ENCODE results near the gene RIPK4.
A peak's percentile ranks its signal among the peaks of the same experiment; 100 is the strongest.

RIPK4 gene

DNA sequence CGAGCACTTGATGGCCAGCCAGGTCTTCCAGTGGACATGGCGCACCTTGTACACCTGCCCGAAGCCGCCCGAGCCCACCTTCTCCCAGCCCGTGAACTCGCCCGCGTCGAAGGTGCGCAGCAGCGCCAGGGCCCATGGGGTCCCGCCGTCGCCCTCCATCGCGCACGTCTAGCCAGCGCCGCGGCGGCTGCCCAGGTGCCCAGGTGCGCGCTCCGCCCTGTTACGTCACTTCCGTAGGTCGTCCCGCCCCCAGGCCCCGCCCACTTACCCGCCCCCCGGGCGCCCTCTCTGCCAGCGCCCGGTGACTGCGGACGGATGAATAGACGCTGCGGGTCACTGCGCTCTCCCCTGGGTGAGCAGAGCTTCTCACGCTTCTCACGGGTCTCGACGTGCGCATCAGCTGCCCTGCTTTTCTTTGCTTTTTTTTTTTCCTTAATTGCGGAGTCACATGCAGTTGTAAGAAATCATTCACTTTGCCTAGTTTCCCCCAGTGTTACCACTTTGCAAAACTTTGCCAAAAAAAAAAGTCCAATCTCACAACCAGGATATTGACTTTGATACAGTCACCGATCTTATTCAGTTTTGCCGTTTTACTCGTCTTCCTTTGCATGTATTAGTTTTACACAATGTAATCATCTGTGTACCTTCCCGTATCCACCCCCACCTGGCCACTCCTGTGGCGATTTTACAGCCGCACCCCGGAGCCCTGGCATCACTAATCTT, at the start of gene RIPK4:
RIPK4 (minus strand) TSS at position 170 of the 723 bp plus-strand sequence; CDS start at position 159, 11 bp downstream.
- peak; percentile 70 for DNase-seq

DNA sequence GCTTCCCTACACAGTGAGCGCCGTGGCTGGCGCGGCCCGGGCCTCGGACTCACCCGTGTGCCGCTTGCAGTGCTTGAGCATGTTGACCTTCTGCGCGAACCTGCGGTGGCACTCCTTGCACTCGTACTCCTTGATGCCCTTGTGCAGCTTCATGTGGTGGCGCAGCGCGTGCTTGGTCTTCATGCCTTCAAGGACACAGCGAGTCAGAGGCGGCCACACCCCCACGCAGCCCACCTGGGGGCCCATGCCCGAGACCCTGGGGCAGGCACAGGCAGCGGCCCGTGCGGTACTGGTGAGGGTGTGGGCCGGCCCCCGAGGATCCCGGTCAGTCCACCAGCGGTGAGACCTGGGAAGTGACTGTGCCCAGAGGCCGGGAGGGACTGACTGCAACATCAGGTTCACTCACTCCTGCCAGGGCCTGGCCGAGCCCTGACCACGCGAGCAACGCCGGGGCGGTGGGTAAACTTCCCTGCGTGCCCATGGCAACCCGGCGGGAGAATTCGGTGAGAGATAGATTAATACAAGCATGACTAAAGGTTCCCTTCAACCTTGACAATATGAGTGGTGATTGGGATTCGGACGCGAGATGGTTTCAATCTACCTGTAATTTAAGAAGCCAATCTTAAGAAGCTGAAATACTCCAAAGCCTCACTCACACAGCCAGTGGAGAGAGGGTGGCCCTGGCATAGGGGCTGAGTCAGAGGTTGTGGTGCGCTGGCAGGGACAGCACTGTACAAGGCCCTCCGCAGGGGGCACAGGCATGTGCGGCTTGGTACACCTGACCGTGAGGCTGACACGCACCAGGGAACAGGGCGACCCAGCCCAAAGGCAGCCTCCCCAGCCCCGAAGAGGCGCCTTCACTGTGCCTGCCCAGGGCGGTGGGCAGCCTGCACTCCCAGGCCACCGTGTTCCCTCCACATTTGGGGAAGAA, 49.1 kb upstream of the RIPK4 start:
- no peak for DNase-seq

DNA sequence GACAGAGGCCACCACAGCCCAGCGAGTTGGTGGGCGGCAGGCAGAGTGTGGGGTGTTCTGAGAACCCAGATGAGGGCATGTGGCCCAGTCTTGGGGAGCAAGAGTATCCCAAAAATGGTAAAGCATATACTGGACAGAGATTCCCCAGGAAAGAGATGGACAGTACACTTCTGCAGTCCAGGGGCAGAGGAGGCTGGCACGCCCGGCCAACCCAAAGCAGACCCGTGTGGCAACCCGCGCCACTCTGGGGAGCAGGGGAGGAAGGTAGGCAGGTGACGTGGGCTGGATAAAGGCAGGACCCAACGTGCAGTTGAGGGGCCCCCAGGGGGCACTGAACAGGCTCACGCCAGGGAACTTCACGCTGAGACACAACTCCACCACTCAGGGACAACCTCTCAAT, 46.4 kb upstream of the RIPK4 start:
- DNase-seq: no peak

DNA sequence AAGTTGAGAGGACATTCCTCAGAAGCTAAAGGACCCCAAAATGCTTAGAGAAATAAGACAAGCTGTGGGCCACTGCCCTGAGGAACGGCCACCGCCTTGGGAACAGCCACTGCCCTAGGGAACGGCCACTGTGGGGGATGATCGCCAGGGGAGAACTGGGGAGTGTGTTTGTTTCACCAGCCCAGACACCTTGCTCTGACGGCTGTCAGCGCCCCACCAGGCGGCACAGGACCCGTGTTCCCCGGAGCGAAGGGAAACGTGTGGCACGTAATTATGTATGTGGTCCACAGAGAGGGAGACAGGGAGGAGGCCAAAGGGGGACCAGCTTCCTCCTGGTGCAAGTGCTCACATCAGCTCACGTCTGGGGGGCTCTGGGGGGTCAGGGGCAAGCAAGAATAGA, 45.8 kb upstream of the RIPK4 start:
- no peak for DNase-seq

DNA sequence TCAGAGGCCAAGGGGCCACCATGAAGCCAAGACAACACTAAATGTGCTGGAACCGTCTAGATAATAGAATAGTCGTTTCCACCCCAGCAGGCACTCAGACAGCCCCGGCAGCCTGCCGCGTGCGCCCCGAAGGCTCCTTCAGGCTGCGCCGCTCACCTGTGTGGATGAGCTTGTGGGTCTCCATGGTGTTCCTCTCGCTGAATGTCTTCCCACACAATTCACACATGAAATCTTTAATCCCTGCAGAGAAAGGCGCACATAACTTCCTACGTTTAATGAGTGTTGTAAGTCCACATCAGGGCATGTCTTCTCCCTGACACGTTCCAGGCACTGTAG, 43.7 kb upstream of the RIPK4 start:
- DNase-seq: no peak

DNA sequence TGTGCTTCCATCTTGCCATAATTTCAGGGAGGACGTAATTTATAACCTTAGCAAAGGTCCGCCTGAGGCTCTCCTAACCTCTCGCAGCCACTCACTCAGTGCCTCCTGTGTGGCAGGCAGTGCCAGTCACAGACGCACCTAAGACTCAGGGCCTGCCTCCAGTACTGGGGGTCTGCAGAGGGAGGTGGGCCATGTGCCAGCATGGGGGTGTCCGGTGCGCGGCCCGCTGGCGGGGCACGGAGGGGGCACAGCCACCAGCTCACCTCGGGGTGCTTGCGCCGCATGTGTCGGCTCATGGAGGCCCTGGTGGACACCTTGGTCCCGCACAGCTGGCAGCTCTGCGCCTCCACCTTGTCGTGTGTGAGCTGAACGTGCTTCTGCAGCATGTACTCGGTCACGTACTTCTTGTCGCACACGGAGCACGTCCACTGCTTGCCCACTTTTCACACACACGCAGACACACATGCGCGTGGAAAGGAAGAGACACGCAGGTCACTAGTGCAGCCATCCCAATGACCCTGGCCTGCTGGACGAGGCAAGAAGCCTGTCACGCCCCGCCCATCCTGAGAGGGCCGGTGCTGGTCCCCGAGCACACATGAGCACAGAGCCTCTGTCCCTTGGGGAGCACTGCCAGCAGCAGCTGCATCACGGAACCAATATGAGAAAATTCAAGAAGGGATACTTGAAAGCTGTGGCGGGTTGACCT, 43.2 kb upstream of the RIPK4 start:
- no peak for DNase-seq

DNA sequence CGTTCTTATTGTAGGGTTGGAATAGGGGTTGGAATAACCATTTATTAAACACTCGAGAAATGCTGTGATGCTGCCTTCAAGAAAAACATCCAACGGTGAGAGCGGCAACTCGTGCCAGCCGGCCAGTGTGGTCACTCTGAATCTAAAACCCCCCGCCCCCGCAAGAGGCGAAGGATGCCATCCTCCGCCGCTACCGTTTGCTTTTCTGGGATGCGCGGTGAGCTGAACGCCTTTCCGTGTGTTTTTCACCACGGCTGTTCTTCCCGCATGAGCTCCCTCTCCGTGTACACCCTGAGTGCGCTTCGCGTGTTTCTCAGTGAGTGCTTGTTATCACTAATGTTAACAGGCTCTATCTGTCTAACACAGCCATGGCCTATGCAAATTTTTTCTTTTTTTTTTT, 42.0 kb upstream of the RIPK4 start:
- DNase-seq: no peak

DNA sequence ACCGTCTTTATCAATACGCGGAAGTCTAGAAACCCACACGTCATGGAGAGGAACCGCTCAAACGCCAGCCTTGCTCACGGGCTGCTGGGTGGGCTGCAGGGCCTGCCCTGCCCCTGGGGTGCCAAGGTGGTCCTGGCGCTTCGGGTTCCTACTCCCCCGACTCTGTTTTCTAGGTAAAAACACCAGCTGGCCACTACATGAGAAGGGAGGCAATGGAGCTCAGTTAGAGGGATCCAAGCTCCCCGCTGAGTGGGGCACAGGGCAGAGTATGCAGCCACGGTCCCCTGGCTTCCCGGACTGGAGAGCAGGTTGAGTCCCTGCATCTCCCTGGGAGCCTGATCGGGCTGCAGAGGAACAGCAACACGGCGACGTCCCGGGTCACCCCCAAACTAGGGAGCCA, 41.2 kb upstream of the RIPK4 start:
- DNase-seq: no peak

DNA sequence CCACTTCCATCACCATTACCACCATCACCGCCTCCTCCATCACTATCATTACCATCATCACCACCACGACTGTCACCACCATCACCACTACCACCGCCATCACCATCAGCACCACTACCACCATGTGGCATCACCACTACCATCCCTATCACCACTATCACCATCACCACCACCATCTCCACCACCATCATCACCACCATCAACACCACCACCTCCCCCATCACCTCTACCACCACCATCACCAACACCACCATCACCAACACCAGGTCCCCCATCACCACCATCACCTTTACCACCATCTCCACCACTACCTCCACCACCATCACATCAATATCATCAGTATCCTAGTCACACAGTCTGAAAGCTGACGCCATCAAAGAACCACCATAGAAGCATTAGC, 39.9 kb upstream of the RIPK4 start:
- DNase-seq: no peak

DNA sequence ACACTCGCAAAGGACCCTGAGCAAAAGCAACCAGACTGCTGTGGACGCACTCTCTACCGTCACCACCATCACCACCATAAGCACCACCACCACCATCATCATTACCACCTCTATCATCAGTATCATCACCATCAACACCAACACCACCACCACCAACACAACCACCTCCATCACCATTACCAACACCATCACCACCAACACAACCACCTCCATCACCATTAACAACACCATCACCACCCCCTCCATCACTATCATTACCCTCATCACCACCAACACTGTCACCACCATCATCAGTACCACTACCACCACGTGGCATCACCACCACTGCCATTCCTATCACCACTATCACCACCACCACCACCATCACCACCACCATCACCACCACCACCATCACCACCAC, 38.8 kb upstream of the RIPK4 start:
- no peak for DNase-seq

DNA sequence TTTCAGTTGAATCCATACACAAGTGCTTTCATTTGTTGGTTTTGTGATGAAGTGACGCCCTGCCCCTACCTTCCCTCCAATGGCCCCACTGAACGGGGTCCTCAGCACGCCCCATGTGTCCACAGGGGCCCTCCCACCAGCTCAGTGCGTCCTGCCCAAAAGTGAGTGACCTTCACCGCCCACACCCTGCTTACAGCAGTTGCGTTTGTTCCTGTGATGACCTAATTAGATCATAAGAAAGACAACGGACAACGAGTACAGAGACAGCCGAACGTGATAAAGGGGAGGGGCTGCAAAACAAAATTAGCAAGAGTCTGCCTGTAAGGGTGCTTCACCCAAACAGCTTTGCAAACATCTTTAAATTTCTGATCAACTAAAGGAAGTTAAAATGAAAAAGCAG, 38.2 kb upstream of the RIPK4 start:
- DNase-seq: no peak

DNA sequence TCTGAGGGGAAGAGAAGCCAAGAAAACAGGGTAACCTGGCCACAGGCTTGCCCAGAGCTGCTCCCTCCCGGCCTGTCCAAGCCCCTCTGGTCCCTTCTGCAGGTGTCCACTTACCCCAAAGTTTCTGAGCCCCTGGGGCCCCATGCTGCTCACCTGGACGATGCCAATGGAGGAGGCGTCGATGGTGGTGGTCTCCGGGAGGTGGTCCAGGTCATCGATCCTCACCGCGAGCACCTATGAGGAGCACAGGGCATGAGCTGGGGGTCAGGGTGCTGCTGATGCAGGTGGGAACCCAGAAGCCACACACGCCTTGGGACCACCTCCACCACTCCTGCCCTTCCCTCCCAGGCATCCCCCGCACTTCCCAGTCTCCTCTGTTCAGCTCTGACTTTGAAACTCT, 37.5 kb upstream of the RIPK4 start:
- DNase-seq: no peak

DNA sequence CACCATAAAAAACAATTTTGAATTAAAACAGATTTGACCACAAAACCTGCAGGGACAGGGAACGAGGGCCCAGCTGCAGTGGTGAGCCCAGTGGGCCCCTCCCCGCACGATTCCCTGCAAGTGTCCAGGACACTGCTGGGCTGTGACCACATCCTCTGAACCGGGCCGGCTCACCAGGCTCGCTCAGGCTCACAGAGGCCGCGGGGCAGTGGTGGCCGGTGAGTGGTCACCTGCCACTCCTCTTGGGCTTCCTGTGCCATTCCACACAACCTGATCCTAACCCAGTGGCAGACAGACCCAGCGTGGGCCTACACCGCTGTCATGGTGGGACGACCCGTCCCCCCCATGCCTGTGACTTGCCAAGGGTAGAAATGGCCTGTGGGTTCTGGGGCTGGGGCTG, 36.5 kb upstream of the RIPK4 start:
- no peak for DNase-seq

DNA sequence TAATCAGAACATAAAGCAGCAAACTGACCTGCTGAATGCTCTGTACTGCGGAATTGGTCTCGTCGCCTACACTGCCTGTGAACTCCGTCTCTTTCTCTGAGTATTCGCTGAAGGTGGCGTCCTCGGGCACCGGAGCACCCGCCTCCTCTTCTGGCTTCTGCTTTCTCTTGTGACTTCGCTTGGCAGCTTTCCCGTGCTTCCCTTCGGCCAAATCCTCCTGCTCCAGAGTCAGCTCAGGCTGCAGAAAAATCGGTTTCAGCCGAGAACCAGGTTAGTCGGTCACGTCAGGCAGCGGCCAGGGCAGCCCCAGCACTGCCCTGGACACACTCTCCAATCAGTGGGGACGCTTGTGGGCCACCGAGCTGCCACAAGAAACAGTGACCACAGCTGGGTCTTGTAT, 35.8 kb upstream of the RIPK4 start:
- DNase-seq: no peak

DNA sequence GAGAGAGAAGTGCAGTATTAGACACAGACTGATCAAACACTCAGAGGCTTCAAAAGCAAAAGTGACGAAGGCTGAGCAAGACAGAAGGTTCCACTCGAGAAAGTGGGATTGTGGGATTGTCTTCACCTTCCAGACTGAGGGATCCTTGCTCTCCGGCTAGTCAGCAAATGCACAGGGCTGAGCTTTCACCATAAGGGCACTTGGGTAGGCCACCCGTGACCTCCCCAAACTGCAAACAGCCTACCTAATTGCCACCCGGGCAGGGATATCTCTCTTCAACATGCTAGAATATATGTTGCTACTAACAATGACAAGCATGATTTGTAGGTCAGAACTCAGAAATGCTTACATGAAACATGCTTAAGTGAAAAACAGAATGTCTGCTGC, 35.3 kb upstream of the RIPK4 start:
- no peak for DNase-seq

DNA sequence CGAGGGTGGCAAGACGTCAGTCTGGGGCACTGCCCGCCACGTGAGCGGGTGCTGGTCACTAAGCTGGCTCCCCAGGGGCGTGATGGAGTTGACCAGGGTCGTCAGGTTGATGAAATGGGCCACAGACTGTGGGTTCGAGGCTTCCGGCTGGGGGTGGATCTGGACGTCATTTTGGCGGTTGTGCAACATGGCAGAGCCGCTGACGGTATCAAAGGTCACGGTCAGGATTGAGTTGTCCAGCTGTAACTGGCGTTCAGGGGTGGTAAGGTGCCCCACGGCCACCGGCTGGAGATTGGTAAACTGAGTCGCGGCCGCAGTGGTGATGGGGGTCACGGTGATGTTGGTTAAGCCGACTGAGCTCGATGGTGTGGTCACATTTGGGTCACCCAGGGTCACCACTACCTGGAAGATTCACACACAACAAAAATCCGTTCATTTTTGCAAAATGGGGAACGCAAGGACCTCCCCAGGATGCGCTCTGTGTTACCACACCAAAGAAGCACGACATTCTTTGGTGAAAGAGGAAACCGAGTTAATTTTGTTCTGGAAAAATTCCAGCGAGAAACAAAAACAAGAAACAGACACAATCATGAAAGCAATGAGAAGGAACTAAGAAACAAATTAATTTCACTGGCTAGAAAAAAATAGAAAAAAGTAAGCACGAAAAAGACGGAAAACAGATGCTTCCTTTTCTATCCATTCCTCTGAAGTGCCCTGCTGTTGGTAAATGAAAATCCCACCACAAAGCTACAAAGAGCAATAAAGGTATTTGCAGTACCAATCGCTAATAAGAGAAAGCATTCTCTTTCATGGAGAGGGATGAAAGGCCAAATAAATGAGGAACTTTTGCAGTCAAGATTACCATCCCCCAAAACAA, 34.7 kb upstream of the RIPK4 start:
- DNase-seq: no peak

DNA sequence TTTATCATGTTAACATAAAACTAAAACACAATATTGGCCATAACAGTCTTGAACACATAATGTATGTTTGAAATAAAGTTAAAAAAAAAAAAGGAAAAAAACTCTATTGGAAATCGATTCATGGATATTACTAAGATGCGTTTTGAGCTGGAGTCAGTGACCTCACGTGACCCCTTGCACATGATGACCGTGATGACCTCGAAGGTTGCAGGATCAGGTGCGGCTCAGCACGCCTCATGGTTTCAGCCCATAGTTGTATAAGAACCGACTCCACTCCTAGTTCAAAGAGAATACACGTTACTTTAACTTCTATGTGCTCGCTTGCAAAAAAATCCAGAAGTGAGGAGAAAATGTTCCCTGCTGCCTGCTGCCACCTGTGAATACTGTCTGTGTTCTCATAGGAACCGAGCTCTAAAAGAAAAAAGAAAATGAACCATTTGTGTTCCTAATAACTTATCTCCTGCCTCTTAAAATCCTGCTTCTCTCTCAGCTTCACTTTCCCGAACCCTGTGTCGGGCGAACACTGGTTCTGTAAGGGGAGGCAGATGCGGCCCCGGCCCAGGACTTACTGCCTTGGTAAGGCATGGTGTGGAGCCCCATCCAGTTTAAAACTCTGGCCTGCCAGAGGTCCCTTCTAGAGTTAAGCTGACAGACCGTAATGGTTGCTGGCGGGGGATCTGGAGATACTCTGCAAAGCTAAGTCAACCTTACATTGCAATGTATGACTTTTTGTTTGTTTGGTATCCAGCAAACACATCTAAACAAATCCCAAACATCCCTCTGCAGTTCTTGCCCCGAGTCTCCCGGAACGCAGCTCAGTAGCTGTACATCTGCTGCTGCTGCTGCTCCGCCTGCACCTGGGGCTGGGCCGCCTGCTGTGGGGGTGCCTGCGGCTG, 33.8 kb upstream of the RIPK4 start:
- no peak for DNase-seq

DNA sequence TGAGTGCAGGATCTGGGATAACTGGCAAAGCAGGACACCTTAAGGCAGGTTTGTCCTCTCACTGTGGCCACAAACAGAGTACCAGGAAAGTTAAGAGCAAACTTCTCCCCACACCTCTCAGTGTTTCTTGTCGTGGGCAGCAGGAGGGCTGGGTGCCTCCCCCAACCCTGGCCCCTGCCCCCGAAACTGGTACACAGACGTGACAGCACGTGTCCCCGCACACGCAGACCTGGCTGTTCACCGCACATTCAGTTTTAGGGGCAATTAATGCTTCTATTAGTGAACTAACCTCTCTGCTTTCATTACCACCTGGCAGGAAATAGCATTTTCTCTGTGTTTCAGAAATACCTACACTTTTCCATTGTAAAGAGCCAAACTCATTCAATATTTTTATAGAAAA, 32.9 kb upstream of the RIPK4 start:
- no peak for DNase-seq

DNA sequence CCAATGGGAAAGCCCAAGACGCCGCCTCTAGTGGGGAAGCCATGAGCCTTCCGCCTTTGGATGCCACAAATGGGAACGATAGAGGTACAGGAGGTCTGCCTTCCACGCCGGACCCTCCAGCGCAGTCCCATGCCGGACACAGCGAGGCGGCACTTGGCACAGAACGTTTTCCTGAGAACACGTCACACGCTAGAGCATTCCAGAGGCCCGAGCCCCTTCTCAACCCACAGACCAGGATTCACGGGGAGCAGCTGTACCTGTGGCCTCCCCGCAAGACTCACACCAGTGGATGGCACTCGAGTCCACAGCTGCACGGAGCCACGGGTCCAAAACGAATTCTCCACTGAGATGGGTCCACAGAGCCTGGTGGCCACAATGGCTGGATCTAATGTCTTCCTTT, 31.5 kb upstream of the RIPK4 start:
- DNase-seq: no peak

DNA sequence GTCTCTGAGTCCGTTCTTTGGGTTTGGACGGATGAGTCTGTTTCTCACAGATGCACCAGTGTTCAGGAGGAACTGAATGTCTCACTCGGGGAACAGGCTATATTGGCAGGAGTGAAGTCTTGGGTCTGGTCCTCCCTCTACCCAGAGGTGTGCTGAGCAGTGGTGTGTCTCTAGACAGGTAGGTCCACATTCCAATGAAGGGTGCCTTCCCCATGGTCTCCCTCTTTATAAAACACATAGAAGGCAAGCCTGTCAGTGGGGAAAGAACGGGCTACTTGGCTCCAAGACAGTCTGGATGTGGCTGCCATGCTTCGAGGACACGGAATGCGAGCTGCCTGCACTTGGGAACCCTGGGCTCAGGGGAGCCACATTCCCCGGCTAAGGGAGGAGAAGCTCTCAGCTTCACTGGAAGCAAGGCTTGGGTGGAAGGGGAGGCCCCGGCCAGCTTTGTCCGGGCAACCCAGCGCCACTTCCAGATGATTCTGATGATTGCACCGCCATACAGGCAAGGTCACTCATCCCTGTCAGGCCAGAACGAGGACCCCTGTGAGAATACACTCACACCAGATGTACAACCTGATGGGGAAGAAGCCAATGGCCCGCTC, 29.7 kb upstream of the RIPK4 start:
- no peak for DNase-seq

DNA sequence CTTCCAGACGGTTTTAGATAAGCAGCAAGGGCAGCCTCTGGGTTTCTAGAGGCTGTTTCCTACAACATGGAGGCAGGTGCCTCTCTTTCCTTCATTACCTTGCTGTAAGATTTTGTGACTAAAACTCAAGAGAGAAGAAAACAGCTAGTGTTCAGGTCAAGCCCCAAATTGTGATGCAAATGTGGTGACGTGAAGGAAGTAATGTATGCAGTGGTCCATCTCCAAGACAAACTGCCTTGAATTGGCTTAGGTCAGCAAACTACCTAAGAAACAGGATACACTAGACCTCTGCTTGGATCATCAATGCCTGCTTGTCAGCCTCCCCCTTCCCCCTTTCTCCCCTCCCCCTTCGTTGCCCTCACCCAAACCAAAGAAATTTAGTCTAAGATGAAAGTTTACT, 28.9 kb upstream of the RIPK4 start:
- no peak for DNase-seq

Measured in activated T-cell treated with anti-CD3 and anti-CD28 coated beads, Interleukin-2, amount 50 U/mL, for 1 hour (primary cell).